Stimulated activated CD8-positive, alpha-beta memory T cell treated with anti-CD3 and anti-CD28 coated beads, Interleukin-7, amount 100 ng/mL, for 1 hour (primary cell): ENCODE measurements around the gene CTNND2.
"Not testable (repeated sequence)": the region's sequence is repeated elsewhere in the genome, so short reads cannot be mapped to it uniquely, and the experiment has no call there.

Experiments used
- DNase-seq, 2 donors: peaks; one replicate each; pipeline ENCODE4 v3.0.0-alpha.2; 2020; ENCODE audit warnings: low read depth in 2 of 2

The CTNND2 gene

GRCh38 chr5:11084111-11084510 is 820.1 kb downstream of the CTNND2 start:
- DNase-seq = no peak

- DNase-seq = no peak
These were observed 821.8 kb downstream of the CTNND2 start for GRCh38 chr5:11082404-11082945.

- no peak for DNase-seq
These were observed 827.2 kb downstream of the CTNND2 start for GRCh38 chr5:11076945-11077613.

GRCh38 chr5:11075035-11075805 is 829.0 kb downstream of the CTNND2 start:
- DNase-seq = no peak

GRCh38 chr5:11072568-11072967 is 831.7 kb downstream of the CTNND2 start:
- no peak for DNase-seq

GRCh38 chr5:11072076-11072475 is 832.2 kb downstream of the CTNND2 start:
- DNase-seq = no peak

- no peak for DNase-seq
These were observed 835.2 kb downstream of the CTNND2 start for GRCh38 chr5:11069041-11069440.

GRCh38 chr5:11065723-11066122 is 838.5 kb downstream of the CTNND2 start:
- DNase-seq = not testable (repeated sequence)

GRCh38 chr5:11064763-11065450 is 839.3 kb downstream of the CTNND2 start:
- DNase-seq = no peak

- DNase-seq = no peak
These were observed 841.8 kb downstream of the CTNND2 start for GRCh38 chr5:11062397-11062796.

GRCh38 chr5:11056560-11056959 is 847.7 kb downstream of the CTNND2 start:
- no peak for DNase-seq

- no peak for DNase-seq
These were observed 850.2 kb downstream of the CTNND2 start for GRCh38 chr5:11054014-11054413.

- no peak for DNase-seq
These were observed 851.4 kb downstream of the CTNND2 start for GRCh38 chr5:11052871-11053270.

GRCh38 chr5:11050596-11051304 is 853.5 kb downstream of the CTNND2 start:
- no peak for DNase-seq

GRCh38 chr5:11048760-11049159 is 855.5 kb downstream of the CTNND2 start:
- DNase-seq = no peak

- no peak for DNase-seq
These were observed 856.6 kb downstream of the CTNND2 start for GRCh38 chr5:11047625-11048024.

GRCh38 chr5:11047030-11047429 is 857.2 kb downstream of the CTNND2 start:
- DNase-seq = no peak

GRCh38 chr5:11046160-11046559 is 858.1 kb downstream of the CTNND2 start:
- DNase-seq = no peak

GRCh38 chr5:11045411-11045810 is 858.8 kb downstream of the CTNND2 start:
- DNase-seq = no peak

GRCh38 chr5:11044581-11044980 is 859.7 kb downstream of the CTNND2 start:
- DNase-seq = no peak

- DNase-seq = no peak
These were observed 860.4 kb downstream of the CTNND2 start for GRCh38 chr5:11043881-11044280.

- DNase-seq = no peak
These were observed 863.9 kb downstream of the CTNND2 start for GRCh38 chr5:11040345-11040744.
